OCI-LY1 (cell line): ENCODE results near the gene DACH1.

Experiments
- H2AFZ ChIP-seq: fragments of 200-600 bp; sonication (generic), shearing (Covaris generic); 2 replicates; pipeline ENCODE4 v1.6.0; 2014; ENCODE audit warnings: antibody characterized with exemption, mild to moderate bottlenecking, low read length
- H3F3A ChIP-seq: fragments of 200-600 bp; sonication (generic), shearing (Covaris generic); 2 replicates; pipeline ENCODE4 v1.6.0; 2014; ENCODE audit warnings: mild to moderate bottlenecking, antibody characterized with exemption, low read length, moderate library complexity; ENCODE audit not compliant: insufficient read depth
- H3K27ac ChIP-seq: fragments of 200-600 bp; sonication (generic); 2 replicates; pipeline ENCODE4 v1.5.1; 2014; ENCODE audit warnings: low read length, mixed run types, mild to moderate bottlenecking, low read depth; ENCODE audit not compliant: poor library complexity, severe bottlenecking
- H3K27me3 ChIP-seq: fragments of 200-600 bp; sonication (generic); 2 replicates; pipeline ENCODE4 v1.6.0; 2014; ENCODE audit warnings: antibody characterized with exemption, mild to moderate bottlenecking, low read length, moderate library complexity; ENCODE audit not compliant: insufficient read depth
- H3K36me3 ChIP-seq: fragments of 200-600 bp; sonication (generic); 2 replicates; pipeline ENCODE4 v1.6.1; 2014; ENCODE audit warnings: mild to moderate bottlenecking, antibody characterized with exemption, low read length, moderate library complexity, mixed read lengths; ENCODE audit not compliant: insufficient read depth
- H3K4me1 ChIP-seq: fragments of 200-600 bp; sonication (generic); 2 replicates; pipeline ENCODE4 v1.5.1; 2014; ENCODE audit warnings: mild to moderate bottlenecking, low read length, moderate library complexity; ENCODE audit not compliant: insufficient read depth, severe bottlenecking
- H3K4me2 ChIP-seq: fragments of 200-600 bp; sonication (generic), shearing (Covaris generic); 2 replicates; pipeline ENCODE4 v1.6.1; 2014; ENCODE audit warnings: low read length
- H3K4me3 ChIP-seq: fragments of 200-600 bp; sonication (generic); 2 replicates; pipeline ENCODE4 v1.5.1; 2014; ENCODE audit warnings: low read length, low read depth, mild to moderate bottlenecking, mixed read lengths; ENCODE audit not compliant: poor library complexity, severe bottlenecking
- H3K79me2 ChIP-seq: fragments of 200-600 bp; shearing (Covaris generic); 2 replicates; pipeline ENCODE4 v1.6.1; 2016; ENCODE audit warnings: mixed run types, low read length, mixed read lengths; ENCODE audit not compliant: insufficient read depth
- H3K9ac ChIP-seq: fragments of 200-600 bp; sonication (generic), shearing (Covaris generic); 2 replicates; pipeline ENCODE4 v1.6.1; 2014; ENCODE audit warnings: mild to moderate bottlenecking, low read length, mixed read lengths
- H3K9me2 ChIP-seq: fragments of 200-600 bp; sonication (generic), shearing (Covaris generic); 2 replicates; pipeline ENCODE4 v1.6.1; 2014; ENCODE audit warnings: low read depth, mild to moderate bottlenecking, low read length, mixed read lengths
- H3K9me3 ChIP-seq: fragments of 200-600 bp; shearing (Covaris generic); 2 replicates; pipeline ENCODE4 v1.6.1; 2014; ENCODE audit warnings: low read length, mixed read lengths
- H4K20me1 ChIP-seq: fragments of 200-600 bp; sonication (generic), shearing (Covaris generic); 2 replicates; pipeline ENCODE4 v1.6.0; 2016; ENCODE audit warnings: mild to moderate bottlenecking, low read length; ENCODE audit not compliant: insufficient read depth
- CTCF ChIP-seq: fragments of 200-600 bp; sonication (generic), shearing (Covaris generic); IDR thresholded peaks from 2 replicates; pipeline ENCODE4 v1.5.1; 2017; ENCODE audit warnings: mild to moderate bottlenecking, antibody characterized with exemption, low read length, moderate library complexity, mixed read lengths
- EZH2 ChIP-seq: fragments of 200-600 bp; sonication (generic), shearing (Covaris generic); IDR thresholded peaks from 2 replicates; pipeline ENCODE4 v1.8.0; 2017; ENCODE audit warnings: borderline replicate concordance, mixed run types, mild to moderate bottlenecking, antibody characterized with exemption, low read length, moderate library complexity, mixed read lengths

The DACH1 gene

GRCh38 chr13:71577127-71577526 is 289.9 kb downstream of the DACH1 start:
- H3K4me3 ChIP-seq, result no peak overlapping the region
- no peaks in the 10 kb centered on the region for H3K9me3 ChIP-seq
- no peaks in the 10 kb centered on the region for H3K79me2 ChIP-seq
- no peaks in the 10 kb centered on the region for H3K27me3 ChIP-seq
- H4K20me1 ChIP-seq, result no peaks in the 10 kb centered on the region
- H3F3A ChIP-seq, result no peaks in the 10 kb centered on the region
- no peak overlapping the region for H3K4me2 ChIP-seq
- H3K36me3 ChIP-seq, result no peaks in the 10 kb centered on the region
- no peaks in the 10 kb centered on the region for H3K9me2 ChIP-seq
- no peak for TF ChIP-seq EZH2
- no peak for TF ChIP-seq CTCF
- no peak overlapping the region for H2AFZ ChIP-seq
- H3K9ac ChIP-seq, result no peak overlapping the region
- H3K4me1 ChIP-seq, result no peaks in the 10 kb centered on the region
- no peak overlapping the region for H3K27ac ChIP-seq

- H3K4me1 ChIP-seq, result no peaks in the 10 kb centered on the region
- no peaks in the 10 kb centered on the region for H4K20me1 ChIP-seq
- H3K27me3 ChIP-seq, result no peaks in the 10 kb centered on the region
- no peak overlapping the region for H3K4me2 ChIP-seq
- no peak overlapping the region for H2AFZ ChIP-seq
- H3K79me2 ChIP-seq, result no peaks in the 10 kb centered on the region
- H3F3A ChIP-seq, result no peaks in the 10 kb centered on the region
- no peak overlapping the region for H3K27ac ChIP-seq
- no peaks in the 10 kb centered on the region for H3K36me3 ChIP-seq
- H3K9me3 ChIP-seq, result no peaks in the 10 kb centered on the region
- H3K4me3 ChIP-seq, result no peak overlapping the region
- H3K9me2 ChIP-seq, result no peaks in the 10 kb centered on the region
- no peak overlapping the region for H3K9ac ChIP-seq
- TF ChIP-seq CTCF (no peak), EZH2 (no peak)
Observed at GRCh38 chr13:71576571-71576970, 290.4 kb downstream of the DACH1 start.

- Histone ChIP-seq H3K9me3 (no peaks in the 10 kb centered on the region), H3K79me2 (no peaks in the 10 kb centered on the region), H3K9me2 (no peaks in the 10 kb centered on the region), H3K27me3 (no peaks in the 10 kb centered on the region), H4K20me1 (no peaks in the 10 kb centered on the region), H3K4me1 (no peaks in the 10 kb centered on the region), H3F3A (no peaks in the 10 kb centered on the region), H3K9ac (no peak overlapping the region), H3K36me3 (no peaks in the 10 kb centered on the region), H3K4me3 (no peak overlapping the region), H3K4me2 (no peak overlapping the region), H2AFZ (no peak overlapping the region), H3K27ac (no peak overlapping the region)
- no peak for TF ChIP-seq CTCF
- TF ChIP-seq EZH2, result no peak
Observed at GRCh38 chr13:71546881-71547280, 320.1 kb downstream of the DACH1 start.
